Osteocyte (in vitro differentiated cells): ENCODE measurements around the gene THG1L. TPM values are rescaled to one million over a fixed set of nuclear protein-coding genes. Genes with fewer than 3 reads are reported as not detected.

Experiments
- DNase-seq: peaks from one replicate; pipeline ENCODE4 v3.0.0; 2021; ENCODE audit warnings: mixed read lengths; ENCODE audit not compliant: unreplicated experiment; ENCODE audit errors: extremely low spot score
- H3K27ac Mint-ChIP-seq: one replicate; pipeline ENCODE4 v1.8.0; 2021; ENCODE audit warnings: mild to moderate bottlenecking, mixed read lengths; ENCODE audit not compliant: unreplicated experiment
- H3K27me3 Mint-ChIP-seq: one replicate; pipeline ENCODE4 v1.8.0; 2021; ENCODE audit warnings: mixed read lengths; ENCODE audit not compliant: unreplicated experiment
- H3K36me3 Mint-ChIP-seq: one replicate; pipeline ENCODE4 v1.8.0; 2021; ENCODE audit warnings: mixed read lengths; ENCODE audit not compliant: unreplicated experiment
- H3K4me1 Mint-ChIP-seq: one replicate; pipeline ENCODE4 v1.8.0; 2021; ENCODE audit warnings: mixed read lengths; ENCODE audit not compliant: unreplicated experiment
- H3K4me3 Mint-ChIP-seq: one replicate; pipeline ENCODE4 v1.8.0; 2021; ENCODE audit warnings: mild to moderate bottlenecking, moderate library complexity, mixed read lengths; ENCODE audit not compliant: unreplicated experiment
- H3K9me3 Mint-ChIP-seq: one replicate; pipeline ENCODE4 v1.8.0; 2021; ENCODE audit warnings: mixed read lengths; ENCODE audit not compliant: unreplicated experiment
- total RNA-seq: library from RNA; stranded (reverse); gene quantifications from 2 replicates; pipeline ENCODE4 v1.2.1, GENCODE V29; 2021
- TF ChIP-seq, protein P1 (sequence below): fragments of 200-600 bp; sonication (generic); IDR thresholded peaks from 2 replicates; pipeline ENCODE4 v1.5.0; 2021; ENCODE audit warnings: antibody characterized with exemption, mild to moderate bottlenecking, moderate library complexity

THG1L gene
- total RNA-seq, 1 donor from 2014 or later: 15.6 TPM

DNA sequence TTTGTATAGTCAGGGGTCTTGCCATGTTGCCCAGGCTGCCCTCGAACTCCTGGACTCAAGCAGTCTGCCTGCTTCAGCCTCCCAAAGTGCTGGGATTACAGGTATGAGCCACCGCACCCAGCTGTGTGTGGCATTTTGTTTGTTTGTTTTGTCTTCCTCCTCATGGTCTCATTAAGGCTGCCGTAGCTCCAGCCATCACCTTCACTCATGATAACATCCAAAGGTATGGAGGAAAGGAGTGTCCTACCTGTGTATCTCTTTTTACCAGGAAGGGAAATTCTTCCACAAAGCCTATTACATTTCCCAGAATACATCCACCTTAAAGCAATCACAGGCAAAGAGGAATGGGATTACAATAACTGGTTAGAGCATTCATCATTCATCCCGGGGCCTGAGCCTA lies 39.4 kb downstream of the THG1L start:
- Mint-ChIP-seq H3K27ac (no peak overlapping the region), H3K9me3 (no peaks in the 10 kb centered on the region), H3K27me3 (no peaks in the 10 kb centered on the region), H3K4me1 (peaks cover 5% of the 10 kb centered on the region), H3K4me3 (no peak overlapping the region), H3K36me3 (no peaks in the 10 kb centered on the region)
- TF ChIP-seq, protein P1, sequence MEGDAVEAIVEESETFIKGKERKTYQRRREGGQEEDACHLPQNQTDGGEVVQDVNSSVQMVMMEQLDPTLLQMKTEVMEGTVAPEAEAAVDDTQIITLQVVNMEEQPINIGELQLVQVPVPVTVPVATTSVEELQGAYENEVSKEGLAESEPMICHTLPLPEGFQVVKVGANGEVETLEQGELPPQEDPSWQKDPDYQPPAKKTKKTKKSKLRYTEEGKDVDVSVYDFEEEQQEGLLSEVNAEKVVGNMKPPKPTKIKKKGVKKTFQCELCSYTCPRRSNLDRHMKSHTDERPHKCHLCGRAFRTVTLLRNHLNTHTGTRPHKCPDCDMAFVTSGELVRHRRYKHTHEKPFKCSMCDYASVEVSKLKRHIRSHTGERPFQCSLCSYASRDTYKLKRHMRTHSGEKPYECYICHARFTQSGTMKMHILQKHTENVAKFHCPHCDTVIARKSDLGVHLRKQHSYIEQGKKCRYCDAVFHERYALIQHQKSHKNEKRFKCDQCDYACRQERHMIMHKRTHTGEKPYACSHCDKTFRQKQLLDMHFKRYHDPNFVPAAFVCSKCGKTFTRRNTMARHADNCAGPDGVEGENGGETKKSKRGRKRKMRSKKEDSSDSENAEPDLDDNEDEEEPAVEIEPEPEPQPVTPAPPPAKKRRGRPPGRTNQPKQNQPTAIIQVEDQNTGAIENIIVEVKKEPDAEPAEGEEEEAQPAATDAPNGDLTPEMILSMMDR: no peak
- no peak for DNase-seq

DNA sequence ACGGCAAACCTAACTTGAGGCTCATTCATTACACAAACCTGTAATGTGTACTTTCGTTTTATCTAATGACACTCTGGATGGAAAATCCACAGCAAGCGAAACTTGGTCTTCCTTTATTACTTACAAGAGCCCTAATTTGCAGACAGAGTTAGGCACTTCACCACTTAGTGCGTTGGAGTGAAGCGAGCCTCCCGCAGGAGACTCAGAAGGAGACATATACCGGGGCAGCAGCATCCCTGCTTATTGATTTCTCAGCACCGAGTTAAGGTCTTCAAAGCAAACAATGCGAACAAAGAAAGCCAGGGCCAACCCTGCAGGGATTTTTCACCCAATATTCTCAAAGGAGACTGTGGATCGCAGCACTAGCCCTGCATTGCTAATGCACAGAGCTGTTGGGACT lies 40.9 kb downstream of the THG1L start:
- TF ChIP-seq, protein P1: no peak
- peaks cover 5% of the 10 kb centered on the region for H3K4me1 Mint-ChIP-seq
- no peak for DNase-seq
- H3K9me3 Mint-ChIP-seq: no peaks in the 10 kb centered on the region
- H3K36me3 Mint-ChIP-seq: no peaks in the 10 kb centered on the region
- H3K27ac Mint-ChIP-seq: no peak overlapping the region
- no peak overlapping the region for H3K4me3 Mint-ChIP-seq
- no peaks in the 10 kb centered on the region for H3K27me3 Mint-ChIP-seq

DNA sequence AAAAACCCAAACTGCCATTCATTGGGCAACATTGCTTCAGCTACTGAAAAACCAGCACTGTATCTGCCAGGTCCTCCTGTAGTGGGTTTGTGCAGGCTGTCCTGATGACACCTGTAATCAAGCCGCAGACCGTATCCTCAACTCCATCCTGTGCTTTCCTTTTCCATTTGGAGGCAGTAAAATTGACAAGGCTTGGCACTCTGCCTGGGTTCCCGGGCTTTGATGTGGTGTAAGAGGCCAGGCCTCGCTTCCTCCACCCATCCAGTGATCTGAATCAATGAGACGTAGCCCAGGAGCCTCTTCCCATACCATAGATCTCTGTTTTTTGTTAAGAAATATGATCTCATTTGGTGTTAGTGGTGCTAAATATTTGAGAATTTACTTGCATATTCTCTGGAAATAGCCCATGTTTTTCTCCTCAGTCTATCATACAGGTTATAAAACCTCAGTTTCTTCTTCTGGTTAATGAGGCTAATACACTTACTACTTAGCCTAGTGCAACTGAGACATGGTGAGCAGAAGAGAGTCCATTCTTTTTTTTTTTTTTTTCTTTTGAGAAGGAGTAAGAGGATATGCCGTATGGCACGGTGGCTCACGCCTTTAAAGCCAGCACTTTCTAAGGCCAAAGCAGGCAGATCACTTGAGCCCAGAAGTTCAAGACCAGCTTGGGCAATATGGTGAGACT lies 47.0 kb downstream of the THG1L start:
- H3K9me3 Mint-ChIP-seq: no peaks in the 10 kb centered on the region
- no peak for DNase-seq
- H3K4me1 Mint-ChIP-seq: no peaks in the 10 kb centered on the region
- H3K27me3 Mint-ChIP-seq: no peaks in the 10 kb centered on the region
- H3K36me3 Mint-ChIP-seq: no peaks in the 10 kb centered on the region
- H3K4me3 Mint-ChIP-seq: no peak overlapping the region
- no peak overlapping the region for H3K27ac Mint-ChIP-seq
- TF ChIP-seq, protein P1: no peak

DNA sequence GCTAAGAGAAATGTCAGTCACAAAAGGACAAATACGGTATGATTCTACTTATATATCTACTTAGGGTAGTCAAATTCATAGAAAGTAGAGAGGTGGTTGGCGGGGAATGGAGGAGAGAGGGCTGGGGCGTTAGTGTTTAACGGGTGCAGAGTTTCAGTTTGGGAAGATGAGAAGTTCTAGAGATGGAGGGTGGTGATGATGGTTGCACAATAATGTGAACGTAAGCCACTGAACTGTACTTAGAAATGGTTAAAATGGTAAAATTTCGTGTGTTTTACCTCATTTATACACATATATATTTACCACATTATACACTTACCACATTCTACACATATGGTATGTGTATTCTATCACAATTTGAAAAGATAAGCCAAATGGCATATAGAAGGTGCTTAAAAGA lies 48.0 kb downstream of the THG1L start:
- no peaks in the 10 kb centered on the region for H3K4me1 Mint-ChIP-seq
- TF ChIP-seq, protein P1: no peak
- no peaks in the 10 kb centered on the region for H3K9me3 Mint-ChIP-seq
- no peak overlapping the region for H3K27ac Mint-ChIP-seq
- H3K4me3 Mint-ChIP-seq: no peak overlapping the region
- H3K27me3 Mint-ChIP-seq: no peaks in the 10 kb centered on the region
- no peak for DNase-seq
- peaks cover 2% of the 10 kb centered on the region for H3K36me3 Mint-ChIP-seq

DNA sequence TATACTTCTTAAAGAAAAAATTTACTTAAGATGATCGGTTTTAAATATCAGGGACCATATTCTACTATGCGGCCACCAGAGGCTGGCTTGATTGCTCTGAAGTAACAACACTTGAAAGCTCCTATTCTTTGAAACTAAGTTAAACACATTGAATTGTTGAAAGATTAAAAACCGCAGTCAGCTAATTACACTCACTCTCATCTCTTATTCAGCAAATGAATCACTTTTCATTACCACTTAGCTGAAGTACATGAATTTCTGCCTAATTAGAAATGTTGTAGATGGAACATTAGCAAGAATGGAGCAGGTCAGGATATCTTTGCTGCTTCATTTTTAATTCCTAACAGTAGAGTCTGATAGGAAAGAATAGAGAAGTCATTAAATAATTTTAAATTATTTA lies 54.6 kb downstream of the THG1L start:
- Mint-ChIP-seq H3K4me3 (no peak overlapping the region), H3K4me1 (no peaks in the 10 kb centered on the region), H3K27me3 (no peaks in the 10 kb centered on the region), H3K9me3 (no peaks in the 10 kb centered on the region), H3K27ac (no peak overlapping the region), H3K36me3 (peaks cover 32% of the 10 kb centered on the region)
- TF ChIP-seq, protein P1: no peak
- DNase-seq: no peak

Other genes starting within 250 kb of the THG1L start
- 62.2 and 64.5 TPM in 2 replicates for gene ADAM19, start 155.6 kb upstream of the THG1L start, total RNA-seq
- not detected in 2 replicates for gene SOX30, start 79.0 kb upstream of the THG1L start, total RNA-seq
- not detected in 2 replicates for gene C5orf52, start 59.9 kb upstream of the THG1L start, total RNA-seq
- gene LSM11, start 12.3 kb downstream of the THG1L start, total RNA-seq: 7.2 TPM in 2 replicates
- 62.2 and 62.3 TPM in 2 replicates for gene CLINT1, start 127.7 kb downstream of the THG1L start, total RNA-seq